Measurements from ENCODE around the gene LRRC49. TPM values are rescaled to one million over a fixed set of nuclear protein-coding genes. Genes with fewer than 3 reads are reported as not detected.
A peak's percentile ranks its signal among the peaks of the same experiment; 100 is the strongest.

LRRC49 gene
- polyA plus RNA-seq, 6 donors from 2014 or later, result 0.26 to 0.63 TPM; not detected in 4

DNA sequence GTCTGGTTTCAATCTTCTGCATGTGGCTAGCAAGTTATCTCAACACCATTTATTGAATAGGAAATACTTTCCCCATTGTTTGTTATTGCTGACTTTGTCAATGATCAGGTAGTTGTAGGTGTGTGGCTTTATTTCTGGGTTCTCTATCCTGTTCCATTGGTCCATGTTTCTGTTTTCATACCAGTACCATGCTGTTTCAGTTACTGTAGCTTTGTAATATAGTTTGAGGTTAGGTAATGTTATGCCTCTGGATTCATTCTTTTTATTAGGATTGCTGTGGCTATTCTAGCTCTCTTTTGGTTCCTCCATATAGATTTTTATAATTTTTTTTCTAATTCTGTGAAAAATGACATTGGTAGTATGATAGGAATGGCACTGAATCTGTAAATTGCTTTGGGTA, 58.3 kb downstream of the LRRC49 start:
- Mint-ChIP-seq H3K9me3 (peaks cover 0 to 21% (median 16%) of the 10 kb centered on the region in 7 donors), H3K27ac (no peak overlapping the region), H3K36me3 (no peaks in the 10 kb centered on the region), H3K27me3 (peaks cover 0 to 21% (median 17%) of the 10 kb centered on the region in 3 donors), H3K4me3 (no peak overlapping the region), H3K4me1 (no peaks in the 10 kb centered on the region)
- ATAC-seq (ENCODE audit: low read depth in 2 of 2) (no peak), DNase-seq (no peak)

DNA sequence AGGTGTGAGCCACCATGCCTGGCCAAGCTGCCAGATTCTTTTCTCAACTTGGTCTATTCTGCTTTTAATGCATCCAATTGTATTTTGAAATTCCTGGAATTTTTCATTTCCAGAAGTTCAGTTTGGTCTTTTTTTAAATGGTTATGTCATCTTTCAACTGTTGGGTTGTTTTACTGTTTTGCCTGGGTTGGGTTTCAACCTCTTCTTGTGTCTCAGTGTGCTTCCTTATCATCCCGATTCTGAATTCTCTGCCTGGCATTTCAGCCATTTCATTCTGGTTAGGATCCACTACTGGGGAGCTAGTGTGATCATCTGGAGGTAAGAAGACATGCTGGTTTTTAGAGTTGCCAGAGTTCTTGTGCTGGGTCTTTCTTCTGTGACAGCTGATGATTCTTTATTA, 61.5 kb downstream of the LRRC49 start:
- H3K4me1 Mint-ChIP-seq, result no peaks in the 10 kb centered on the region
- H3K9me3 Mint-ChIP-seq, result peaks cover 0 to 21% (median 17%) of the 10 kb centered on the region in 7 donors
- peaks cover 8 to 30% (median 17%) of the 10 kb centered on the region in 3 donors for H3K27me3 Mint-ChIP-seq
- ATAC-seq (ENCODE audit: low read depth in 2 of 2), result no peak
- no peaks in the 10 kb centered on the region for H3K36me3 Mint-ChIP-seq
- no peak for DNase-seq
- H3K4me3 Mint-ChIP-seq, result no peak overlapping the region
- H3K27ac Mint-ChIP-seq, result no peak overlapping the region

DNA sequence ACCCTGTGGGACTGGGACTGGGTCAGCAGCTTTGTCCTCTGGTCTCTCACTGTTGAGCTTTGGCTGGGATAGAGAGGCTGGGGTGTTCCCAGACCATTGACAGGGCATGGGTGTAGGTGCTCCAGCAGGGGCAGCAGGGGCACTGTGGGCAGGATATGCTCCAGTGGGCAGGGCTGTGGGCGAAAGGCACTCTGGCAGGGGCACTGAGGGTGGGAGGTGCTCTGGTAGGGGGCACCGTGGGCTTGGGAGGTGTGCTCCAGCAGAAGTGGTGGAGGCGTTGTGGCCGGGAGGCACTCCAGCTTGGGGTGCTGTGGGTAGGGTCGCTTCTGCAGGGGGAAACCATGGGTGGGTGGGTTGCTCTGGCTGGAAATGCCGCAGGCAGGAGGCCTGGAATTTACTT, 62.1 kb downstream of the LRRC49 start:
- ATAC-seq (ENCODE audit: low read depth in 2 of 2) (no peak), DNase-seq (no peak)
- no peak overlapping the region for H3K27ac Mint-ChIP-seq
- no peak overlapping the region for H3K4me3 Mint-ChIP-seq
- peaks cover 0 to 21% (median 17%) of the 10 kb centered on the region in 7 donors for H3K9me3 Mint-ChIP-seq
- H3K4me1 Mint-ChIP-seq, result no peaks in the 10 kb centered on the region
- no peaks in the 10 kb centered on the region for H3K36me3 Mint-ChIP-seq
- peaks cover 8 to 30% (median 17%) of the 10 kb centered on the region in 3 donors for H3K27me3 Mint-ChIP-seq

DNA sequence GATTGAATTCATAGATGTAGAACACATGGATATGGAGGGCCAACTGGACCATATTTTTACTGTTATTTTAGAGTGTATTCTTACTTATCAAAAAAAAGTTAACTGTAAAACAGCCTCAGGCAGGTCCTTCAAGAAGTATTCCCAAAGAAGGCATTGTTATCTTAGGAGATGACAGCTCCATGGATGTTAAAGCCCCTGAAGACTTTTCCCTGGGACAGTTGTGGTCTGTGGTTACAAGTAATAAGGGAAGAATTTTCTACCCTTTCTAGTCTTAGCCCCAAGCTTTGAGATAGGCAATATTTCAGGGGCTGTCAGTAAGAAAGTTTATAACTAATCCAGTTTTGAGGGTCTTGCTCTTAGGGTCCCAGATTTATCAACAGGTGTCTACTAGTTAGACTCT, 62.5 kb downstream of the LRRC49 start:
- ATAC-seq (ENCODE audit: low read depth in 2 of 2) (no peak), DNase-seq (no peak)
- H3K36me3 Mint-ChIP-seq, result no peaks in the 10 kb centered on the region
- H3K27me3 Mint-ChIP-seq, result peaks cover 8 to 33% (median 17%) of the 10 kb centered on the region in 3 donors
- H3K4me3 Mint-ChIP-seq, result no peak overlapping the region
- no peak overlapping the region for H3K27ac Mint-ChIP-seq
- peaks cover 0 to 21% (median 17%) of the 10 kb centered on the region in 7 donors for H3K9me3 Mint-ChIP-seq
- no peaks in the 10 kb centered on the region for H3K4me1 Mint-ChIP-seq

DNA sequence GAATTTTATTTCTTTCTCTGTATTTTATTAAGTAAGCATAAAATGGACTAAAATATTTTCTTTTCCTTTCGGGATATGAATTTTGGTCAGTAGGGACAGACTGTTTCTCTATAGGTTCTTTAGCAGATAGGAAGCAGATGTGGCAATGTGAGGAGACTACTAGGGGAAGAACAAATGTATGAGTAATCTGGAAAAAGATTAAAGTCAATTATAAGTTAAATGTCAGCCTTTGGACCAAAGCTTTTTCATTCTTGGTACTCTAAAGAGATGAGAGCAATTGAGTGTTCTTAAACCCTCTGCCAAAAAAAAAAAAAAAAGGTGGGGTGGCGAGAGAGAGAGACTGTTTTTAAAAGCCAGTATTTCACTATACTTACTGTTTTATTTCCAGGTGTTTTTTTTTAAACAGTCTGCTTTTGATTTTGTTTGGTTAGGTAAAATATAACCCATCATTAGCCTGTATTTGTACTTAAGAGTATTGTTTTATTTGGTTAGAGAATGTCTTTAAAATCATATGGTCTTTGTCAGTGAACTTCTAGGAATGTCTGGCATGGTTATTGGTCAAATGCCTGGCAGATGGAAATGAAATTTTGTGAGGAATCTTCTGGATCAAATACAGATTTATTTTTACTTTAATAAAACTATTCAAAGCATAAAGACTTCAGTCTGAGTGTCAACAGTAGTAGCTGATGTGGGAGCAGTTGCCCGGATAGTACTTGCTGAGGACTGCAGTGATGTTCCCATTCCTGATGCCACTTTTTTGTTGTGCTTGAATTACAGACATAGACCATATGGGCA, 63.8 kb downstream of the LRRC49 start:
- Mint-ChIP-seq H3K4me3 (no peak overlapping the region), H3K4me1 (no peaks in the 10 kb centered on the region), H3K27me3 (peaks cover 8 to 36% (median 16%) of the 10 kb centered on the region in 3 donors), H3K27ac (peak overlapping the region in 1 of 6 donors; percentile 54), H3K36me3 (no peaks in the 10 kb centered on the region), H3K9me3 (peaks cover 0 to 12% (median 9%) of the 10 kb centered on the region in 7 donors)
- ATAC-seq (ENCODE audit: low read depth in 2 of 2), result no peak
- DNase-seq, result no peak

DNA sequence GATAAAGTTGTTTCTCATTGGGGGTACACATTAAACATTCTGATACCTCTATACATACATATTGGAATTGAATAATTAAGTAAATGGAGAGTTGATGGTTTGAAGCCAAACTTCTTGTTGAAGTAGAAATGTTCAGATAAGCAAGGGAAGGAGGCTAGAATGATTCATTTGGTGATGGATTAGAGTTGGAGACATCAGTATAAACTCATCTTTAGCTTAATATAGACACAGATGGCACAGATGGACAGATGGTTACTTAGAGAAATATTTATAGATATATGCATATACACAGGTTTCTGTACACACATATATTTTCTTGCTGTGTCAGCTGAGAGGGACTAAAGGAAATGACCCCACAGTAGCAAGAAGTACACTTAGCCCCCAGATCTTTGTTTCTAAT, 69.5 kb downstream of the LRRC49 start:
- Mint-ChIP-seq H3K36me3 (no peaks in the 10 kb centered on the region), H3K9me3 (peaks cover 0 to 2% (median 0%) of the 10 kb centered on the region in 7 donors), H3K4me1 (no peaks in the 10 kb centered on the region), H3K4me3 (no peak overlapping the region), H3K27ac (no peak overlapping the region), H3K27me3 (peaks cover 0 to 15% (median 8%) of the 10 kb centered on the region in 3 donors)
- DNase-seq (no peak), ATAC-seq (ENCODE audit: low read depth in 2 of 2) (no peak)

DNA sequence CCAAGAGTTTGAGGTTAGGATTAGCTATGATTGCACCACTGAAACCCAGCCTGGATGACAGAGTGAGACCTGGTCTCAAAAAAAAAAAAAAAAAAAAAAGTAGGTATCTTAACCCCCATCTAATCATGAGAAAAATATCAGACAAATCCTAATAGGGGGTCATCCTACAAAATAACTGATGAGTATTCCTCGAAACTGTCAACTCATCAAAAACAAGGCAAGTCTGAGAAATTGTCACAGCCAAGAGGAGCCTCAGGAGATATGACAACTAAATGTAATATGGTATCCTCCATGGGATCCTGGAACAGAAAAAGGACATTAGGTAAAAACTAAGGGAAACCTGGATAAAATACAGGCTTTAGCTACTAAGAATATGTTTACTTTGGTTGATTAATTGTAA, 70.6 kb downstream of the LRRC49 start:
- Mint-ChIP-seq H3K4me1 (no peaks in the 10 kb centered on the region), H3K9me3 (peaks cover 0 to 2% (median 0%) of the 10 kb centered on the region in 7 donors), H3K36me3 (no peaks in the 10 kb centered on the region), H3K27ac (no peak overlapping the region), H3K27me3 (peaks cover 0 to 8% (median 3%) of the 10 kb centered on the region in 3 donors), H3K4me3 (no peak overlapping the region)
- no peak for ATAC-seq (ENCODE audit: low read depth in 2 of 2)
- DNase-seq, result no peak

DNA sequence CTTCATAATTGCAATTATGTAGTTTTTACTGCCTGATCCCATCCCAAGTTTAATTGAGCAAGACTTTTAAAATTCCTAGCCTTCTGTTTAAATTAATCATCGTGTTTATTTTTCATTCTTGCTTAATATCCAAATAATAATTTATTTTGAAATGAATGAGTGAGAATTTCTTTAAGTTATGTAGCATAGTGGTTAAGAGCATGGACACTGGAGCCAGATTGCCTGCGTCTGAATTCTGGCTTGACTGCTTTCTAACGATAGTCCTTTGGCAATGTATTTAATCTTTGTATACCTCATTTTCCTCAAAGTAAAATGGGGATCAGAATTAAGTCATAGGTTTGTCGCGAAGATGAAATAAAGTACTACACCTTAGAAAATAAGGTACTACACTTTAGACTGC, 71.4 kb downstream of the LRRC49 start:
- H3K4me3 Mint-ChIP-seq, result no peak overlapping the region
- no peaks in the 10 kb centered on the region for H3K36me3 Mint-ChIP-seq
- H3K27ac Mint-ChIP-seq, result no peak overlapping the region
- no peak for ATAC-seq (ENCODE audit: low read depth in 2 of 2)
- DNase-seq, result no peak
- peaks cover 0 to 6% (median 0%) of the 10 kb centered on the region in 3 donors for H3K27me3 Mint-ChIP-seq
- H3K4me1 Mint-ChIP-seq, result no peaks in the 10 kb centered on the region
- peaks cover 0 to 8% (median 2%) of the 10 kb centered on the region in 7 donors for H3K9me3 Mint-ChIP-seq

DNA sequence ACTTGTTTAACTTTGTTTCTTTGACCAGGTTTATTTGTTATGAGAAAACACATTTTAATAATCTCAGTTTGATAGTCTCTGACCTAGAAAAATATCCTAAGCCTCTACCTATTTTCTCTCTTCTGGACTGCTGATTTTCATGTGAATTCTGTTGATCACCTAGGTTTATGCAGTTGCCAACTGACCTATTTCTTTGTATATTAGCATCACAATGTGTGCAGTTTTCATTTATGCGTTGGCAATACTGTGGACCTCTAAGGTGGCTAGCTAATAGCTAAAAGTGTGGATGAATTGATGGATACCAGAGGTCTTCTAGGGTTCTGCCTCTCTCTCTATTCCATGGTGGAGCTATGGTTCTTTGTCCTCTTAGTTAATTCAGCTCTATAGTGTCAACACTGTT, 72.1 kb downstream of the LRRC49 start:
- H3K27ac Mint-ChIP-seq, result no peak overlapping the region
- no peaks in the 10 kb centered on the region for H3K4me1 Mint-ChIP-seq
- H3K9me3 Mint-ChIP-seq, result peaks cover 0 to 8% (median 2%) of the 10 kb centered on the region in 7 donors
- peaks cover 0 to 6% (median 0%) of the 10 kb centered on the region in 3 donors for H3K27me3 Mint-ChIP-seq
- H3K36me3 Mint-ChIP-seq, result no peaks in the 10 kb centered on the region
- no peak overlapping the region for H3K4me3 Mint-ChIP-seq
- ATAC-seq (ENCODE audit: low read depth in 2 of 2), result no peak
- DNase-seq, result no peak

DNA sequence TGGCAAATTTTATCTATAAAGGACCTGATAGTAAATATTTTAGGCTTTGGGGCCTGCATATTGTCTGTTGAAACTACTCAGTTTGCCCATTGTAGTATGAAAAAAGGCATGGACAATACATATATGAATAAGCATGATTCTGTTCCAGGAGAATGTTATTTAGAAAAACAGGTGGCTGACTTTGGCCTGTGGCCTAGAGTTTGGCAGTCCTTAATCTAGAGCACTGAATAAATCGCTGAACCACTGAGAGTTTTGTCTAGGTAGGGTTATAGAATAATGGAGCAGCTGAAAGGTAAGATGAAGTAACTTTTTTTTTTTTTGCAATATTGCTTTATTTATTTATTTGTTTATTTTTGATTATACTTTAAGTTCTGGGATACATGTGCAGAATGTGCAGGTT, 75.0 kb downstream of the LRRC49 start:
- Mint-ChIP-seq H3K27me3 (no peaks in the 10 kb centered on the region), H3K36me3 (no peaks in the 10 kb centered on the region), H3K9me3 (peaks cover 0 to 8% (median 2%) of the 10 kb centered on the region in 7 donors), H3K27ac (no peak overlapping the region), H3K4me3 (no peak overlapping the region), H3K4me1 (no peaks in the 10 kb centered on the region)
- no peak for DNase-seq
- no peak for ATAC-seq (ENCODE audit: low read depth in 2 of 2)

DNA sequence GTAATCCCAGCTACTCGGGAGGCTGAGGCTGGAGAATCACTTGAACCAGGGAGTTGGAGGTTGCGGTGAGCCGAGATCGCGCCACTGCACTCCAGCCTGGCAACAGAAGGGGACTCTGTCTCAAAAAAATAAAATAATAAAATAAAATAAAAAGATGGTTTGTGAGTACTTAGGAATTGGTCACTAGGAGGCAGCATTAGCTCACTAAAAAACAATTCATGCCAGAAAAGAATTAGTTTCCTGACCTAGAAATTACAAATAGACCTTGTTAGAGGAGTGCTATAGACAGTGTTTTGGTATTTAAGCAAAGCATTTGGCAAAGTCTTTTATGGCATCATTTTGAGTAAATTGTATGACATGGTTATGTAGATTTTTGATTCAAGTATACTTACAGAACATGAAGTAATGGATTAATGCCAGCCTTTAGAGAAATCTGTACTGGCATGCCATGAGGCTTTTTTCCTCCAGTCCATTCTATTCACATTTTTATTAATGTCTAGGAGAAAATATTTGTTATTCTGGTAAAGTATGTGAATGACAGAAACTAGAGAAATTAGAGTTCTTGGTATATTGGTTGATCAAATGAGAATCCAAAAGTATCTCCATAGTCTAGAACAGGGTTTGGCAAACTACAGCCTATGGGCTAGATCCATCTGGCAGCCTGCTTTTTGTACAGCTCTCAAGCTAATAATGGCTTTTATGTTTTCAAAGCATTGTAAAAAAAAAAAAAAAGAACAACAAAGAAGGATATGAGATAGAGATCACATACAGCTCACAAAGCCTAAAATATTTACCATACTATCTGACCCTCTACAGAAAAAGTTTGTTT, 81.6 kb downstream of the LRRC49 start:
- Mint-ChIP-seq H3K27ac (no peak overlapping the region), H3K4me3 (no peak overlapping the region), H3K36me3 (no peaks in the 10 kb centered on the region), H3K4me1 (no peaks in the 10 kb centered on the region), H3K9me3 (peaks cover 0 to 7% (median 2%) of the 10 kb centered on the region in 7 donors), H3K27me3 (peaks cover 0 to 7% (median 0%) of the 10 kb centered on the region in 3 donors)
- no peak for ATAC-seq (ENCODE audit: low read depth in 2 of 2)
- DNase-seq, result no peak

DNA sequence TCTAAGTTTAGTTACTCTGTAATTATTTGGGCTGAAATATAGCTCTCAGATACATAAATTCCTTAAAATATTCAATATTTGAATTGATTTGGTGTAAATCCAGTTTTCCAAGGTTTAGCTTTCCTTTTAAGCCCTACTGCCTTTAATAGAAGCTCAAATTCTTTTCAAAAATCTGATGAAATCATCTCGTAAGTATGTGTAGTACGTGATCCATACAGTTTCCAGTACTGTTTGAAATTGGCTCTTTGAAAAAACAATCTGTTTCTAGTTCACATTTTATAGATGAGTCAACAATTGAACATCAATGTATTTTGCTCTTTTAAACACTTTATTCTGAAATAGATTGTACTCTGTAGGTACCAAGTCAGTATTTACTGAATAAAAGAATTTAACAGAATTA, 84.2 kb downstream of the LRRC49 start:
- Mint-ChIP-seq H3K4me3 (no peak overlapping the region), H3K27me3 (peaks cover 0 to 10% (median 3%) of the 10 kb centered on the region in 3 donors), H3K36me3 (no peaks in the 10 kb centered on the region), H3K9me3 (peaks cover 0 to 4% (median 0%) of the 10 kb centered on the region in 7 donors), H3K27ac (no peak overlapping the region), H3K4me1 (no peaks in the 10 kb centered on the region)
- ATAC-seq (ENCODE audit: low read depth in 2 of 2) (no peak), DNase-seq (no peak)

DNA sequence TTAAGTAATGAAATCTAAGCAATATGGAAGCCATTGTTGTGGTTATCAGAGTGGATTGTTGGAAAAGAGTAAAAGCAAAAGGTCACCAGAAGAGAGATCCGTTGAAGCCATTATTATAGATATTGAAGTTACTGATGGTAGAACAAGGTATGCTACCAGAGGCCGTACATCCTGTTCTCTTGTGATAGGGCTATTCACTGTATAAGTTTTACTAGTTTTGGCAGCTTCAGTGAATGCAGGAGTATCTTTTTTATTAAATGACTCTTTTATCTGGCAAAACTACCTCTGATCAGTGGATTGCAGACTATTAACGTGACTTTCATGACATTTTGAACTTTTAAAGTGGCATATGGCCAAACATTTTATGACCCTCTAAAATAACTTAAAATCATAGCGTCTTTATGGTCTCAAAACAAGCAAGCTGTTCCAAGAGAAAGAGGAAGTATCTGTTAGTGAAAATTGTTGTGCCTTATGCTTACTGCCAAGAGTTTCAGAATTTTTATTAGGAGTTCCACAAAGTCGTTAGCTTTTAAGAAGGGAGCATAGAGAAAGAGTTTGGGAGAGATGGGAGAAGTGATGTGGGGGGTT, 102.9 kb downstream of the LRRC49 start:
- Mint-ChIP-seq H3K27ac (no peak overlapping the region), H3K4me3 (no peak overlapping the region), H3K9me3 (peaks cover 12 to 35% (median 15%) of the 10 kb centered on the region in 7 donors), H3K27me3 (peaks cover 0 to 16% (median 6%) of the 10 kb centered on the region in 3 donors), H3K36me3 (peaks cover 0 to 20% of the 10 kb centered on the region in 2 donors), H3K4me1 (no peaks in the 10 kb centered on the region)
- ATAC-seq (ENCODE audit: low read depth in 2 of 2) (no peak), DNase-seq (no peak)
